CD4-positive, alpha-beta memory T cell (primary cell): ENCODE data around the gene UGT1A3. TPM values are rescaled to one million over a fixed set of nuclear protein-coding genes. Genes with fewer than 3 reads are reported as not detected.
"Not testable (repeated sequence)": the region's sequence is repeated elsewhere in the genome, so short reads cannot be mapped to it uniquely, and the experiment has no call there.

Experiments
- CTCF ChIA-PET: fragments of 350-600 bp; sonication (Branson Sonifier 250); formaldehyde crosslinking; loops from one replicate; lab custom pipeline; 2021; ENCODE audit warnings: inconsistent platforms; ENCODE audit not compliant: partially characterized antibody; lab: Charles Lee
- POLR2A ChIA-PET: fragments of 350-600 bp; sonication (Branson Sonifier 250); formaldehyde crosslinking; loops from one replicate; lab custom pipeline; 2021; ENCODE audit not compliant: partially characterized antibody; lab: Charles Lee
- DNase-seq, 5 donors: peaks; one replicate each; pipeline versions ENCODE4 v3.0.0 to v3.0.0-alpha.2; 2020 to 2022; ENCODE audit warnings: mixed read lengths in 1 of 5
- H3K27ac ChIP-seq: one replicate; pipeline ENCODE4 v1.7.0; 2013; ENCODE audit warnings: low read depth, low read length
- H3K27me3 ChIP-seq: 2 replicates; pipeline ENCODE4 v1.7.0; 2013; ENCODE audit warnings: mild to moderate bottlenecking, low read length, moderate library complexity; ENCODE audit not compliant: insufficient read depth
- H3K36me3 ChIP-seq: 2 replicates; pipeline ENCODE4 v1.7.0; 2013; ENCODE audit warnings: mild to moderate bottlenecking, low read length, moderate library complexity; ENCODE audit not compliant: insufficient read depth
- H3K4me1 ChIP-seq: 2 replicates; pipeline ENCODE4 v1.7.0; 2013; ENCODE audit warnings: mild to moderate bottlenecking, low read length, moderate library complexity; ENCODE audit not compliant: insufficient read depth
- H3K4me3 ChIP-seq, 2 donors: one replicate each; pipeline ENCODE4 v1.7.0; 2013; ENCODE audit warnings: low read length in 2 of 2, mild to moderate bottlenecking in 1 of 2
- H3K9me3 ChIP-seq, 2 donors: one replicate each; pipeline ENCODE4 v1.7.0; 2013; ENCODE audit warnings: low read length in 2 of 2, control low read depth in 1 of 2; ENCODE audit not compliant: control insufficient read depth in 1 of 2
- H3K27ac Mint-ChIP-seq, 7 donors: one replicate each; pipeline ENCODE4 v1.8.0; 2020 to 2021; ENCODE audit warnings: mixed read lengths in 7 of 7, mild to moderate bottlenecking in 6 of 7, inconsistent platforms in 3 of 7, moderate library complexity in 3 of 7
- H3K27me3 Mint-ChIP-seq, 2 donors: one replicate each; pipeline ENCODE4 v1.8.0; 2020 to 2021; ENCODE audit warnings: mixed read lengths in 2 of 2
- H3K36me3 Mint-ChIP-seq, 2 donors: one replicate each; pipeline ENCODE4 v1.8.0; 2020 to 2021; ENCODE audit warnings: mixed read lengths in 2 of 2, inconsistent platforms in 1 of 2, mild to moderate bottlenecking in 1 of 2
- H3K4me1 Mint-ChIP-seq, 4 donors: one replicate each; pipeline ENCODE4 v1.8.0; 2020 to 2021; ENCODE audit warnings: mixed read lengths in 4 of 4, mild to moderate bottlenecking in 1 of 4
- H3K4me3 Mint-ChIP-seq, 8 donors: one replicate each; pipeline ENCODE4 v1.8.0; 2020 to 2021; ENCODE audit warnings: mixed read lengths in 8 of 8, mild to moderate bottlenecking in 7 of 8, moderate library complexity in 6 of 8, inconsistent platforms in 3 of 8
- H3K9me3 Mint-ChIP-seq, 8 donors: one replicate each; pipeline ENCODE4 v1.8.0; 2020 to 2021; ENCODE audit warnings: mixed read lengths in 8 of 8, mild to moderate bottlenecking in 5 of 8, inconsistent platforms in 3 of 8, moderate library complexity in 1 of 8
- intact Hi-C: fragments of 100-400 bp; cut with micrococcal nuclease; formaldehyde crosslinking; loops from one replicate; pipeline ENCODE4 v1.15.1; 2023
- polyA plus RNA-seq, 2 donors: library from polyadenylated mRNA; unstranded; fragments of 300-500 nt; fragmentation: Illumina TruSeq; gene quantifications; one replicate each; pipeline ENCODE4 v1.2.3, GENCODE V29; 2021
- total RNA-seq, 2 experiments: library from RNA; stranded (reverse); gene quantifications; one replicate each; pipeline ENCODE4 v1.2.3, GENCODE V29; 2021

Gene UGT1A3
- total and polyA plus RNA-seq, 4 experiments from 2014 or later, result not detected

DNA sequence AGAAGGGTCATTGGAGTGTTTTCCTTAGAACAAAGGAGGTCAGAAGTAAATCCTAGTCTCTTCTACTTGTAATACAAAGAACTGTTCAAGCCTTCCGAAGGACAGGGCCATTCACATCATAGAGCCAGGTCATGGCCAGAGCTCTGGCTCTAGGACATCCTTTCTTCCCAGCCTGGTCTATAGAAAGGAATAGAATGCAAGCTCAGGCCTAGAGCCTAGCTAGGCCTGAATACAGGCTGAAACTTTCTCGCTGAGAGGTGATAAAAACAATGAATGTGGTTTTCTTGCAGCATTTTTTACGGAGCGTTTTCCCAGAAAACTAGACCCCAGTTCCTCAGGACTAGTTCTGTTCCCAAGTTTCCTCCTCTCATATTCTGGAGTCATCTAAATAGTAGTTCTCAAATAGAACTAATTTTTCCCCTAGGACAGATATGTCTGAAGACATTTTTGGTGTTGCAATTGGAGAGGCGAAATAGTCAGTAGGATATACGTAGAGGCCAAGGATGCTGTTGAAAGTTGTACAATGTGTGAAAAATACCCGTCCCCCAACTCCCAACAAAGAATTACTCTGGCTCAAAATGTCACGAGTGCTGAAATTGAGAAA, 29.3 kb upstream of the UGT1A3 start:
- Histone ChIP-seq H3K27me3 (no peaks in the 10 kb centered on the region), H3K27ac (no peak overlapping the region), H3K36me3 (no peaks in the 10 kb centered on the region), H3K4me1 (no peaks in the 10 kb centered on the region), H3K9me3 (no peaks in the 10 kb centered on the region), H3K4me3 (no peak overlapping the region)
- H3K4me1 Mint-ChIP-seq, result no peaks in the 10 kb centered on the region
- no peak for DNase-seq
- H3K9me3 Mint-ChIP-seq, result peaks cover 0 to 6% (median 2%) of the 10 kb centered on the region in 8 donors
- ChIA-PET CTCF (no interaction called here), POLR2A (no interaction called here)
- intact Hi-C loops, result no loop called here
- no peak overlapping the region for H3K4me3 Mint-ChIP-seq
- H3K36me3 Mint-ChIP-seq, result no peaks in the 10 kb centered on the region
- H3K27ac Mint-ChIP-seq, result no peak overlapping the region
- H3K27me3 Mint-ChIP-seq, result peaks cover 0 to 10% of the 10 kb centered on the region in 2 donors

DNA sequence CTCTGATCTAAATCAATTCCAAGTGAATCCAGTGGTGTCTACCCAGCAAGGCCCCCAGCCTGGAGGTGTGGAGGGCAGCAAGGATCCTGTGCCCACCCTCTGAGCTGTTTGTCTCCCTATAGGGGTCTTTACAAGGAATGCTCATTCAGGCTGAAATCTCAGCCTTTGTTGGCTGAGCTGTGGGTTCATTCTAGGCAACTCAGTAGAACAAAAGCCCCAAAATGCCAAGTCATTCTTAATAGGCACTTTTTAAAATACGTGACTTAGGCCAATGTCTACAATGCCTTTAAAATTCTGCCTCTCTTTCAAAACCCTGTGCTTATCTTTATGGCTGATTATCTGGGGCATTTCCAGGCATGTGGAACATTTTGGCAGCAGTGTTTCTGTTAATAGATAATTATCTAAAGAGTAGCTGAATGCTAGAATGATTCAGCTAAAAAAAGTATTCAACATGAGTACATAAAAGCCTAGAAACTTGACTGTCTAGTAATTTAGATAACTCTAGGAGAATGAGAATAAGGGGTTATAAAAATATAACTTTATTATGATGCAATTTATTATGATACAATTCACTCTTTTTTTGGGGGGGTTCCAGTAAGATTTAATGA, 28.7 kb upstream of the UGT1A3 start:
- H3K9me3 Mint-ChIP-seq, result peaks cover 0 to 6% (median 2%) of the 10 kb centered on the region in 8 donors
- ChIA-PET CTCF (no interaction called here), POLR2A (no interaction called here)

GRCh38 chr2:233700842-233701241, 28.0 kb upstream of the UGT1A3 start:
- H3K4me3 Mint-ChIP-seq, result not testable (repeated sequence)

More for the DNA sequence above, 28.7 kb upstream of the UGT1A3 start:
- DNase-seq, result no peak
- intact Hi-C loops, result no loop called here
- Mint-ChIP-seq H3K27ac (no peak overlapping the region), H3K4me1 (no peaks in the 10 kb centered on the region), H3K27me3 (peaks cover 0 to 10% of the 10 kb centered on the region in 2 donors), H3K36me3 (no peaks in the 10 kb centered on the region), H3K4me3 (no peak overlapping the region)
- Histone ChIP-seq H3K9me3 (no peaks in the 10 kb centered on the region), H3K27ac (no peak overlapping the region), H3K4me3 (no peak overlapping the region), H3K36me3 (no peaks in the 10 kb centered on the region), H3K4me1 (no peaks in the 10 kb centered on the region), H3K27me3 (no peaks in the 10 kb centered on the region)

GRCh38 chr2:233702238-233702637, 26.6 kb upstream of the UGT1A3 start:
- ChIA-PET POLR2A (no interaction called here), CTCF (no interaction called here)
- H3K4me3 Mint-ChIP-seq, result no peak overlapping the region
- peaks cover 0 to 12% of the 10 kb centered on the region in 2 donors for H3K27me3 Mint-ChIP-seq
- peaks cover 0 to 6% (median 1%) of the 10 kb centered on the region in 8 donors for H3K9me3 Mint-ChIP-seq
- Histone ChIP-seq H3K27ac (no peak overlapping the region), H3K4me3 (no peak overlapping the region), H3K9me3 (no peaks in the 10 kb centered on the region), H3K27me3 (no peaks in the 10 kb centered on the region), H3K4me1 (no peaks in the 10 kb centered on the region), H3K36me3 (no peaks in the 10 kb centered on the region)
- intact Hi-C loops, result no loop called here
- H3K27ac Mint-ChIP-seq, result no peak overlapping the region
- H3K4me1 Mint-ChIP-seq, result no peaks in the 10 kb centered on the region
- no peaks in the 10 kb centered on the region for H3K36me3 Mint-ChIP-seq
- no peak for DNase-seq

More at GRCh38 chr2:233700842-233701241, 28.0 kb upstream of the UGT1A3 start:
- CTCF ChIA-PET, H3K9me3 Mint-ChIP-seq, H3K27ac ChIP-seq, H3K4me3 ChIP-seq, H3K4me1 Mint-ChIP-seq, H3K27ac Mint-ChIP-seq, H3K36me3 Mint-ChIP-seq, H3K36me3 ChIP-seq, H3K27me3 ChIP-seq, POLR2A ChIA-PET, DNase-seq, intact Hi-C loops, H3K9me3 ChIP-seq, H3K4me1 ChIP-seq: not testable (repeated sequence)
- H3K27me3 Mint-ChIP-seq, result peaks cover 0 to 11% of the 10 kb centered on the region in 2 donors

DNA sequence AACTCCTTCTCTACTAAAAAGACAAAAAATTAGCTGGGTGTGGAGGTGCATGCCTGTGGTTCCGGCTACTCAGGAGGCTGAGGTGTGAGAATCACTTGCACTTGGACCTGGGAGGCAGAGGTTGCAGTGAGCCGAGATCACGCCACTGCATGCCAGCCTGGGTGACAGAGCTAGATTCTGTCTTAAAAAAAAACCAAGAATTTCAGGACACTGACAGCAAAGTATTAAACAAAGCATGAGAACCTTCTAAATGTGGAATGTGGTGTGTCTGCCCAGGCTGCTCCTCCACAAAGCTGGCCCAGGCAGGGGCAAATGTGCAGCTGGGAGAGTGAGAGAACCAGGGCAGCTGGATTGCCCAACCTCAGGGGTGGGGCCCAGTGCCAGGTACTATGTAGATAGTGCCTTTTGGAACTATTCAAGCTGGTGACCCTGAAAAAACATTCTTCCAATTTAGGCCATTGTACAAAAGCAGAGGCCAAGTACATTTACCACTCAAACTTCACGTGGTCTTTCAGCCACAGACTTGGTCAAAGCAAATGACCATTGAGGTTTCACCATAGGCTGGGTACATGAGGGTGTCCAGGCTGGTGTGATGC, 22.8 kb upstream of the UGT1A3 start:
- H3K27ac Mint-ChIP-seq, result no peak overlapping the region
- CTCF ChIA-PET, result interaction anchor here (2.1 kb wide), 1 partner anchor 10 kb away, joined by 5 read pairs; no protein-coding TSS in a partner anchor
- Histone ChIP-seq H3K9me3 (no peaks in the 10 kb centered on the region), H3K4me3 (no peak overlapping the region), H3K27ac (no peak overlapping the region), H3K4me1 (no peaks in the 10 kb centered on the region), H3K27me3 (no peaks in the 10 kb centered on the region), H3K36me3 (no peaks in the 10 kb centered on the region)
- H3K27me3 Mint-ChIP-seq, result peaks cover 8 to 23% of the 10 kb centered on the region in 2 donors
- no peaks in the 10 kb centered on the region for H3K36me3 Mint-ChIP-seq
- intact Hi-C loops, result no loop called here
- no peak overlapping the region for H3K4me3 Mint-ChIP-seq
- H3K9me3 Mint-ChIP-seq, result peaks cover 0 to 6% (median 1%) of the 10 kb centered on the region in 8 donors
- H3K4me1 Mint-ChIP-seq, result no peaks in the 10 kb centered on the region
- POLR2A ChIA-PET, result no interaction called here
- no peak for DNase-seq

GRCh38 chr2:233706720-233707119, 22.1 kb upstream of the UGT1A3 start:
- H3K4me3 Mint-ChIP-seq, result no peak overlapping the region
- H3K9me3 ChIP-seq, result no peaks in the 10 kb centered on the region
- no peaks in the 10 kb centered on the region for H3K27me3 ChIP-seq
- H3K4me1 Mint-ChIP-seq, result no peaks in the 10 kb centered on the region
- H3K27me3 Mint-ChIP-seq, result peaks cover 14 to 27% of the 10 kb centered on the region in 2 donors
- no peak for DNase-seq
- ChIA-PET POLR2A (no interaction called here), CTCF (interaction anchor here (2.1 kb wide), 1 partner anchor 9 kb away, joined by 5 read pairs; no protein-coding TSS in a partner anchor)
- peaks cover 0 to 6% (median 1%) of the 10 kb centered on the region in 8 donors for H3K9me3 Mint-ChIP-seq
- intact Hi-C loops, result no loop called here
- no peak overlapping the region for H3K27ac ChIP-seq
- H3K36me3 ChIP-seq, result no peaks in the 10 kb centered on the region
- H3K4me1 ChIP-seq, result no peaks in the 10 kb centered on the region
- H3K27ac Mint-ChIP-seq, result no peak overlapping the region
- H3K4me3 ChIP-seq, result no peak overlapping the region
- H3K36me3 Mint-ChIP-seq, result no peaks in the 10 kb centered on the region

DNA sequence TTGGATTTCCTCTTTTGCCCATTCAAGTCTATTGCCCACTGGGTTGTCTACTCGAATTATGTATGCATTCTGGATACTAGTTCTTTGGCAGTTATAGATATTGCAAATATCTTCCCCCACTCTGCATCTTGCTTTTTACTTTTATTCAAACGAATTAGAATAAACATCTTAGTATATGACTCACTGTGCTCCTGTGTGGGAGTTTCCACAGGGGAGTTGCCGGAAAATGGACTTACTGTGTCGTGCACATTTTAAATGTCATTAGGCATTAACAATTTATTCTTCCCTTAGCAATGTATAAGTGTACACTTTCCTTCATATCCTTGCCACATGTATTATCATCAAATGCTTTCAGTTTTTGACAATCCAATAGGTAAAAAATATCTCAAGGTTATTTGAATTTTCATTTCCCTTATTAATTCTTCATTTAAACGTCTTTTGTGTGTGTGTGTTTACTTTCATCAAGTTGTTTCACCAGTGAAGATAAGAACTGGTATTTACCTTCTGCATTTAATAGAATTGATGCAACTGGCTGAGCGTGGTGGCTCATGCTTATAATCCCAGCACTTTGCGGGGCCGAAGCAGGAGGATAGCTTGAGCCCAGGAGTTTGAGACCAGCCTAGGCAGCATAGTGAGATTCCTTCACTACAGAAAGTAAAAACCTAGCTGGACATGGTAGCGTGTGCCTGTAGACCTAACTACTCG, 20.8 kb upstream of the UGT1A3 start:
- no peaks in the 10 kb centered on the region for H3K4me1 Mint-ChIP-seq
- H3K27ac ChIP-seq, result no peak overlapping the region
- ChIA-PET CTCF (no interaction called here), POLR2A (no interaction called here)
- no peaks in the 10 kb centered on the region for H3K9me3 ChIP-seq
- no peak overlapping the region for H3K4me3 ChIP-seq
- intact Hi-C loops, result no loop called here
- peaks cover 19 to 29% of the 10 kb centered on the region in 2 donors for H3K27me3 Mint-ChIP-seq
- no peak overlapping the region for H3K27ac Mint-ChIP-seq
- H3K36me3 Mint-ChIP-seq, result no peaks in the 10 kb centered on the region
- no peaks in the 10 kb centered on the region for H3K27me3 ChIP-seq
- H3K36me3 ChIP-seq, result no peaks in the 10 kb centered on the region
- peaks cover 0 to 6% (median 1%) of the 10 kb centered on the region in 8 donors for H3K9me3 Mint-ChIP-seq
- no peak for DNase-seq
- no peak overlapping the region for H3K4me3 Mint-ChIP-seq
- H3K4me1 ChIP-seq, result no peaks in the 10 kb centered on the region
